ENCODE results near the gene COL25A1.

DNA sequence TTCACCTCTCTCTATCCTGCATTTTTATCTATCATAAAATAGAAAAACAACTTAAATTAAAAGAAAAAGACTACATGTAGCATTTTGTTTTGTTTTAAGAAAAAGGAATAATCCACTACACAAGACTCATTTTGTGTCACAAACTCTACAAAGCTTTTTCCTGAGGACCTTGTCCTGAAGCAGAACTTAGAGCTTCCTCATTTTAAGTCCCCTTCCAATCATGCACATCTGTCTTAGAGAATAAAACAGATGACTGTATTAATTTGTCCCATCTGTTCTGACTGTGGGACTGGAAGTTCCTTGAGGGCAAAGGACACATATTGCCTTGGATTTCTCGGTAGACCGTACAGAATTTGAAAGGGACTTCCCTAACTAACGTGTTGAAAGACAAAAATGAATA, 218.5 kb downstream of the COL25A1 start:
- TF ChIP-seq, protein P1, sequence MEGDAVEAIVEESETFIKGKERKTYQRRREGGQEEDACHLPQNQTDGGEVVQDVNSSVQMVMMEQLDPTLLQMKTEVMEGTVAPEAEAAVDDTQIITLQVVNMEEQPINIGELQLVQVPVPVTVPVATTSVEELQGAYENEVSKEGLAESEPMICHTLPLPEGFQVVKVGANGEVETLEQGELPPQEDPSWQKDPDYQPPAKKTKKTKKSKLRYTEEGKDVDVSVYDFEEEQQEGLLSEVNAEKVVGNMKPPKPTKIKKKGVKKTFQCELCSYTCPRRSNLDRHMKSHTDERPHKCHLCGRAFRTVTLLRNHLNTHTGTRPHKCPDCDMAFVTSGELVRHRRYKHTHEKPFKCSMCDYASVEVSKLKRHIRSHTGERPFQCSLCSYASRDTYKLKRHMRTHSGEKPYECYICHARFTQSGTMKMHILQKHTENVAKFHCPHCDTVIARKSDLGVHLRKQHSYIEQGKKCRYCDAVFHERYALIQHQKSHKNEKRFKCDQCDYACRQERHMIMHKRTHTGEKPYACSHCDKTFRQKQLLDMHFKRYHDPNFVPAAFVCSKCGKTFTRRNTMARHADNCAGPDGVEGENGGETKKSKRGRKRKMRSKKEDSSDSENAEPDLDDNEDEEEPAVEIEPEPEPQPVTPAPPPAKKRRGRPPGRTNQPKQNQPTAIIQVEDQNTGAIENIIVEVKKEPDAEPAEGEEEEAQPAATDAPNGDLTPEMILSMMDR (IDR thresholded peaks at IDR 0.05; ENCODE audit: low read depth, low read length), result no peak
- no peak for TF ChIP-seq EZH2phosphoT487 (IDR thresholded peaks at IDR 0.05; ENCODE audit: low read depth)
